Coronary artery (tissue), 2 donors: ENCODE data around the gene NAA20.

Experiments used
- DNase-seq: peaks from one replicate; pipeline ENCODE4 v3.0.0-alpha.2; 2017; ENCODE audit warnings: low spot score
- H3K27ac ChIP-seq, 2 donors: fragments of 200-600 bp; sonication (generic); one replicate each; pipeline ENCODE4 v1.5.1; 2016 to 2019
- H3K4me3 ChIP-seq: fragments of 200-600 bp; sonication (generic); 2 replicates; pipeline ENCODE4 v1.5.1; 2016; ENCODE audit warnings: mild to moderate bottlenecking, moderate library complexity
- CTCF ChIP-seq: fragments of 200-600 bp; sonication (generic); IDR thresholded peaks from one replicate; pipeline ENCODE4 v1.5.1; 2019; ENCODE audit warnings: antibody characterized with exemption

NAA20 gene

GRCh38 chr20:20019123-20019522 is 2.0 kb downstream of the NAA20 start:
- Histone ChIP-seq H3K27ac (no peak overlapping the region), H3K4me3 (no peak overlapping the region)
- no peak for TF ChIP-seq CTCF
- DNase-seq: no peak

- TF ChIP-seq CTCF: no peak
- Histone ChIP-seq H3K27ac (no peak overlapping the region), H3K4me3 (no peak overlapping the region)
- DNase-seq: no peak
These were observed 3.7 kb downstream of the NAA20 start for GRCh38 chr20:20020908-20021307.

GRCh38 chr20:20021835-20022234 is 4.7 kb downstream of the NAA20 start:
- no peak for TF ChIP-seq CTCF
- DNase-seq: no peak
- no peak overlapping the region for H3K4me3 ChIP-seq
- no peak overlapping the region for H3K27ac ChIP-seq

- Histone ChIP-seq H3K27ac (no peak overlapping the region), H3K4me3 (no peak overlapping the region)
- TF ChIP-seq CTCF: no peak
- DNase-seq: no peak
These were observed 5.3 kb downstream of the NAA20 start for GRCh38 chr20:20022498-20022897.

- no peak for TF ChIP-seq CTCF
- no peak for DNase-seq
- Histone ChIP-seq H3K27ac (no peak overlapping the region), H3K4me3 (no peak overlapping the region)
These were observed 6.2 kb downstream of the NAA20 start for GRCh38 chr20:20023395-20023794.

GRCh38 chr20:20024942-20025341 is 7.8 kb downstream of the NAA20 start:
- no peak for DNase-seq
- TF ChIP-seq CTCF: no peak
- H3K4me3 ChIP-seq: no peak overlapping the region
- no peak overlapping the region for H3K27ac ChIP-seq

- no peak overlapping the region for H3K4me3 ChIP-seq
- TF ChIP-seq CTCF: no peak
- no peak overlapping the region for H3K27ac ChIP-seq
- no peak for DNase-seq
These were observed 10.1 kb downstream of the NAA20 start for GRCh38 chr20:20027284-20027683.
